IMR-90 (cell line): Measurements from ENCODE around the gene ZMIZ1. TPM values are rescaled to one million over a fixed set of nuclear protein-coding genes. Genes with fewer than 3 reads are reported as not detected.
A peak's percentile ranks its signal among the peaks of the same experiment; 100 is the strongest.

Experiments used
- ATAC-seq: fragments of 200-7000 bp; cut with Tn5 transposase; 2 replicates; pipeline ENCODE4 v1.9.1; 2020; ENCODE audit warnings: low read depth, mild to moderate bottlenecking, moderate library complexity
- BruUV-seq: library from RNA; stranded (reverse); fragments of 400-500 nt; replicated peaks from 2 replicates; lab custom pipeline; 2021; lab: Mats Ljungman, UMichigan
- CTCF ChIA-PET: fragments of 300-600 bp; formaldehyde crosslinking; extraction: SDS; loops from one replicate; lab custom pipeline; 2021; ENCODE audit warnings: antibody characterized with exemption; lab: Yijun Ruan, JAX
- POLR2A ChIA-PET: fragments of 300-600 bp; sonication (Branson Sonifier 250); formaldehyde crosslinking; loops from one replicate; lab custom pipeline; 2022; ENCODE audit warnings: antibody characterized with exemption; ENCODE audit not compliant: unreplicated experiment; lab: Charles Lee
- DNase-seq: peaks from one replicate; pipeline ENCODE4 v3.0.0; 2013
- H2AFZ ChIP-seq: replicated peaks from 2 replicates; pipeline ENCODE3; 2013; ENCODE audit warnings: low read length, mild to moderate bottlenecking; ENCODE audit not compliant: poor library complexity
- H2AK5ac ChIP-seq: 2 replicates; pipeline ENCODE4 v1.6.1; 2013; ENCODE audit warnings: low read depth, low read length, inconsistent platforms
- H2AK9ac ChIP-seq: replicated peaks from 2 replicates; pipeline ENCODE3; 2013; ENCODE audit warnings: mild to moderate bottlenecking, low read depth, low read length, moderate library complexity; ENCODE audit not compliant: poor library complexity
- H2BK120ac ChIP-seq: 2 replicates; pipeline ENCODE4 v1.6.1; 2013; ENCODE audit warnings: low read depth, low read length, inconsistent platforms
- H2BK15ac ChIP-seq: 3 replicates; pipeline ENCODE4 v1.6.1; 2013; ENCODE audit warnings: low read depth, low read length, inconsistent platforms
- H2BK20ac ChIP-seq: 2 replicates; pipeline ENCODE4 v1.6.1; 2013; ENCODE audit warnings: low read depth, mild to moderate bottlenecking, inconsistent platforms, low read length, moderate library complexity
- H2BK5ac ChIP-seq: 2 replicates; pipeline ENCODE4 v1.6.1; 2013; ENCODE audit warnings: mild to moderate bottlenecking, low read depth, low read length, inconsistent platforms; ENCODE audit not compliant: poor library complexity, severe bottlenecking
- H3K14ac ChIP-seq: replicated peaks from 2 replicates; pipeline ENCODE4 v1.6.1; 2013; ENCODE audit warnings: low read depth, low read length, inconsistent platforms
- H3K18ac ChIP-seq: 2 replicates; pipeline ENCODE4 v1.6.1; 2013; ENCODE audit warnings: low read depth, low read length, control low read depth
- H3K23ac ChIP-seq: 2 replicates; pipeline ENCODE4 v1.6.1; 2013; ENCODE audit warnings: low read depth, low read length, inconsistent platforms
- H3K27ac ChIP-seq: 2 replicates; pipeline ENCODE4 v1.5.1; 2013; ENCODE audit warnings: mild to moderate bottlenecking, control low read depth, low read length; ENCODE audit not compliant: insufficient read depth
- H3K27me3 ChIP-seq: 2 replicates; pipeline ENCODE4 v1.6.1; 2013; ENCODE audit warnings: low read length; ENCODE audit not compliant: control insufficient read depth, insufficient read depth
- H3K36me3 ChIP-seq: 2 replicates; pipeline ENCODE4 v1.6.1; 2013; ENCODE audit warnings: low read length, mixed read lengths; ENCODE audit not compliant: control insufficient read depth, insufficient read depth
- H3K4ac ChIP-seq: 2 replicates; pipeline ENCODE4 v1.6.1; 2013; ENCODE audit warnings: low read depth, low read length, inconsistent platforms
- H3K4me1 ChIP-seq: 2 replicates; pipeline ENCODE4 v1.6.1; 2013; ENCODE audit warnings: low read length, mixed read lengths; ENCODE audit not compliant: control insufficient read depth, insufficient read depth
- H3K4me2 ChIP-seq: 2 replicates; pipeline ENCODE4 v1.6.1; 2013; ENCODE audit warnings: low read depth, mild to moderate bottlenecking, control low read depth, low read length, moderate library complexity
- H3K4me3 ChIP-seq: 2 replicates; pipeline ENCODE4 v1.5.1; 2013; ENCODE audit warnings: low read depth, mild to moderate bottlenecking, control low read depth, low read length, moderate library complexity; ENCODE audit not compliant: insufficient read depth
- H3K56ac ChIP-seq: 2 replicates; pipeline ENCODE4 v1.6.1; 2013; ENCODE audit warnings: low read length, inconsistent platforms; ENCODE audit not compliant: insufficient read depth; ENCODE audit errors: extremely low read depth
- H3K79me1 ChIP-seq, 2 experiments: 2 replicates each; pipeline ENCODE4 v1.6.1; 2013; ENCODE audit warnings: low read length in 2 of 2, inconsistent platforms in 1 of 2, low read depth in 1 of 2
- H3K9ac ChIP-seq: 2 replicates; pipeline ENCODE4 v1.6.1; 2013; ENCODE audit warnings: low read depth, low read length, control low read depth
- H3K9me1 ChIP-seq: 2 replicates; pipeline ENCODE4 v1.6.1; 2013; ENCODE audit warnings: low read length, inconsistent platforms; ENCODE audit not compliant: insufficient read depth
- H3K9me3 ChIP-seq: 2 replicates; pipeline ENCODE4 v1.6.1; 2013; ENCODE audit warnings: low read length; ENCODE audit not compliant: control insufficient read depth, insufficient read depth
- H4K20me1 ChIP-seq: 2 replicates; pipeline ENCODE4 v1.6.1; 2013; ENCODE audit warnings: low read length, inconsistent platforms; ENCODE audit not compliant: insufficient read depth
- H4K5ac ChIP-seq: 2 replicates; pipeline ENCODE4 v1.6.1; 2013; ENCODE audit warnings: mild to moderate bottlenecking, low read depth, low read length, control low read depth
- H4K8ac ChIP-seq, 2 experiments: 2 replicates each; pipeline ENCODE4 v1.6.1; 2013; ENCODE audit warnings: low read depth in 2 of 2, low read length in 2 of 2, control low read depth in 1 of 2, inconsistent platforms in 1 of 2
- H4K91ac ChIP-seq: 2 replicates; pipeline ENCODE4 v1.6.1; 2013; ENCODE audit warnings: low read depth, low read length, inconsistent platforms; ENCODE audit not compliant: insufficient read depth
- BHLHE40 ChIP-seq: fragments of 150-350 bp; IDR thresholded peaks from 2 replicates; pipeline ENCODE4 v1.6.1; 2016; ENCODE audit warnings: mild to moderate bottlenecking, low read depth, low read length
- CEBPB ChIP-seq: IDR thresholded peaks from 2 replicates; pipeline ENCODE4 v1.6.1; 2012; ENCODE audit warnings: low read depth, low read length, improper control_type of control experiment
- CHD1 ChIP-seq: IDR thresholded peaks from 2 replicates; pipeline ENCODE4 v1.6.1; 2012; ENCODE audit warnings: low read depth, low read length, improper control_type of control experiment
- FOS ChIP-seq: fragments of 150-350 bp; IDR thresholded peaks from 2 replicates; pipeline ENCODE4 v1.6.1; 2016; ENCODE audit warnings: low read depth, low read length
- MAFK ChIP-seq: IDR thresholded peaks from 2 replicates; pipeline ENCODE4 v1.6.1; 2012; ENCODE audit warnings: low read depth, low read length, improper control_type of control experiment
- MAZ ChIP-seq: IDR thresholded peaks from 2 replicates; pipeline ENCODE4 v1.6.1; 2012; ENCODE audit warnings: low read depth, mild to moderate bottlenecking, low read length, improper control_type of control experiment, moderate library complexity, borderline replicate concordance
- MXI1 ChIP-seq: IDR thresholded peaks from 2 replicates; pipeline ENCODE4 v1.6.1; 2012; ENCODE audit warnings: low read depth, mild to moderate bottlenecking, low read length, moderate library complexity, borderline replicate concordance
- POLR2A ChIP-seq: IDR thresholded peaks from 2 replicates; pipeline ENCODE4 v1.6.1; 2012; ENCODE audit warnings: mild to moderate bottlenecking, low read depth, low read length
- RAD21 ChIP-seq: IDR thresholded peaks from 2 replicates; pipeline ENCODE4 v1.6.1; 2012; ENCODE audit warnings: low read length, improper control_type of control experiment
- RCOR1 ChIP-seq: IDR thresholded peaks from 2 replicates; pipeline ENCODE4 v1.6.1; 2012; ENCODE audit warnings: mild to moderate bottlenecking, low read length, improper control_type of control experiment; ENCODE audit not compliant: insufficient replicate concordance
- RFX5 ChIP-seq: IDR thresholded peaks from 2 replicates; pipeline ENCODE4 v1.8.0; 2012; ENCODE audit warnings: low read depth, mild to moderate bottlenecking, low read length, moderate library complexity
- SMC3 ChIP-seq: fragments of 150-350 bp; IDR thresholded peaks from 2 replicates; pipeline ENCODE4 v1.6.1; 2016; ENCODE audit warnings: low read depth, mild to moderate bottlenecking, antibody characterized with exemption, low read length, moderate library complexity
- WGBS, 2 experiments: methylation state at CpG; one replicate each; pipeline versions ENCODE4 v1.1.5 to v1.1.7; 2013; ENCODE audit warnings: missing lambda C conversion rate in 2 of 2; ENCODE audit not compliant: insufficient read length in 1 of 2; ENCODE audit errors: extremely low coverage in 2 of 2; 5-methylcytosine and 5-hydroxymethylcytosine counted together
- dilution Hi-C: fragments of 300-500 bp; cut with HindIII; formaldehyde crosslinking; loops from one replicate; pipeline ENCODE4 v1.14.3; 2018; ENCODE audit warnings: low sequenced_read_pairs; ENCODE audit not compliant: unreplicated experiment
- in situ Hi-C: fragments of 300-500 bp; cut with MboI; formaldehyde crosslinking; loops from 3 replicates; pipeline ENCODE4 v1.14.3; 2019; ENCODE audit warnings: low sequenced_read_pairs, inconsistent platforms, mixed read lengths
- intact Hi-C: fragments of 100-400 bp; cut with micrococcal nuclease; formaldehyde crosslinking; loops from 2 replicates; pipeline ENCODE4 v1.10.0; 2022
- polyA plus RNA-seq, 3 experiments: library from polyadenylated mRNA; depleted of rRNA; stranded (reverse); fragments of >200 nt; gene quantifications; 2 replicates each; pipeline ENCODE4 v1.2.3, GENCODE V29; 2012; ENCODE audit warnings: low replicate concordance in 1 of 3
- total RNA-seq: library from RNA; depleted of rRNA; stranded (reverse); fragments of >200 nt; gene quantifications from 2 replicates; pipeline ENCODE4 v1.2.3, GENCODE V29; 2012
- TF ChIP-seq, protein P1 (sequence below): fragments of 150-350 bp; IDR thresholded peaks from 2 replicates; pipeline ENCODE4 v1.6.1; 2017; ENCODE audit warnings: mild to moderate bottlenecking, antibody characterized with exemption, low read length, low read depth
- TF ChIP-seq, protein P2 (sequence below): fragments of 150-350 bp; IDR thresholded peaks from 2 replicates; pipeline ENCODE4 v1.6.1; 2016; ENCODE audit warnings: low read depth, mild to moderate bottlenecking, low read length, moderate library complexity, borderline replicate concordance

Gene ZMIZ1
- total and polyA plus RNA-seq, 2 of the 4 experiments (the other 2 are of a cell fraction): 6.6 to 48.7 TPM

DNA sequence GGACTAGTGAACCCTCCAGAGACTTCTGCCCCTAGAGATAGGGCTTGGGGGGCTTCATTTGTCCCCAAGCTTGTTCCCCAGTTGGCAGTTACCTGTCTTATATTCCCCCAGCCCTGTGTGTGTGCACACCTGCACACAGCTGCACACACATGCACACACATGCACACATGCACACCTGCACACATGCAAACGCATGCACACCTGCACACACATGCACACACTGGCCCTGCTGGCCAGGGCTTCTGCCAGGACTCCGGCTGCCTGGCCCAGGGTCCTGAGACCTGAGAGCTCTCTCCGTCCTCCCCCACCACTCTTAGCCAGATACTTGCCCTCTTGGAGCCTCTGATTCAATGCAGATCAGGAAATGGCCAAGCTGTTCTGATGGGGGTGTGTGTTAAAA, 6.7 kb downstream of the ZMIZ1 start:
- no peak overlapping the region for H3K4ac ChIP-seq
- peaks cover 4 to 85% of the 10 kb centered on the region in 2 experiments; a peak in 2 of 4 replicates for H3K79me1 ChIP-seq
- peak overlapping the region; percentile 36; the same call in 1 of the 2 replicates for H3K14ac ChIP-seq
- TF ChIP-seq CEBPB (no peak), RAD21 (no peak), CHD1 (no peak), MAZ (no peak), SMC3 (no peak), FOS (no peak), MAFK (no peak), MXI1 (no peak), RFX5 (no peak), BHLHE40 (no peak), RCOR1 (no peak), POLR2A (no peak)
- TF ChIP-seq, protein P1, sequence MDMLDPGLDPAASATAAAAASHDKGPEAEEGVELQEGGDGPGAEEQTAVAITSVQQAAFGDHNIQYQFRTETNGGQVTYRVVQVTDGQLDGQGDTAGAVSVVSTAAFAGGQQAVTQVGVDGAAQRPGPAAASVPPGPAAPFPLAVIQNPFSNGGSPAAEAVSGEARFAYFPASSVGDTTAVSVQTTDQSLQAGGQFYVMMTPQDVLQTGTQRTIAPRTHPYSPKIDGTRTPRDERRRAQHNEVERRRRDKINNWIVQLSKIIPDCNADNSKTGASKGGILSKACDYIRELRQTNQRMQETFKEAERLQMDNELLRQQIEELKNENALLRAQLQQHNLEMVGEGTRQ: no peak
- TF ChIP-seq, protein P2, sequence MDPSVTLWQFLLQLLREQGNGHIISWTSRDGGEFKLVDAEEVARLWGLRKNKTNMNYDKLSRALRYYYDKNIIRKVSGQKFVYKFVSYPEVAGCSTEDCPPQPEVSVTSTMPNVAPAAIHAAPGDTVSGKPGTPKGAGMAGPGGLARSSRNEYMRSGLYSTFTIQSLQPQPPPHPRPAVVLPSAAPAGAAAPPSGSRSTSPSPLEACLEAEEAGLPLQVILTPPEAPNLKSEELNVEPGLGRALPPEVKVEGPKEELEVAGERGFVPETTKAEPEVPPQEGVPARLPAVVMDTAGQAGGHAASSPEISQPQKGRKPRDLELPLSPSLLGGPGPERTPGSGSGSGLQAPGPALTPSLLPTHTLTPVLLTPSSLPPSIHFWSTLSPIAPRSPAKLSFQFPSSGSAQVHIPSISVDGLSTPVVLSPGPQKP: no peak
- H4K91ac ChIP-seq: no peak overlapping the region
- H3K9me3 ChIP-seq: no peaks in the 10 kb centered on the region
- dilution Hi-C loops: no loop called here
- no peak overlapping the region for H3K9ac ChIP-seq
- peak overlapping the region; percentile 31; the same call in 1 of the 2 replicates for H2AK5ac ChIP-seq
- no peak overlapping the region for H2AFZ ChIP-seq
- CTCF ChIA-PET: interaction anchor here (1.4 kb wide), 2 partner anchors 38 to 120 kb away, joined by 3 to 4 read pairs; no protein-coding TSS in a partner anchor
- H3K4me1 ChIP-seq: peaks cover 71% of the 10 kb centered on the region
- no peak overlapping the region for H3K4me2 ChIP-seq
- intact Hi-C loops: no loop called here
- peaks cover 61% of the 10 kb centered on the region for H3K9me1 ChIP-seq
- no peak overlapping the region for H2BK5ac ChIP-seq
- no peak overlapping the region for H2AK9ac ChIP-seq
- ATAC-seq: no peak
- H3K18ac ChIP-seq: no peak overlapping the region
- H3K56ac ChIP-seq: no peak overlapping the region
- H2BK15ac ChIP-seq: no peak overlapping the region
- H3K27ac ChIP-seq: no peak overlapping the region
- POLR2A ChIA-PET: no interaction called here
- no peaks in the 10 kb centered on the region for H3K27me3 ChIP-seq
- peaks cover 100% of the 10 kb centered on the region for H4K20me1 ChIP-seq
- H4K8ac ChIP-seq: no peak overlapping the region
- no peak overlapping the region for H2BK120ac ChIP-seq
- H3K23ac ChIP-seq: no peak overlapping the region
- 83% methylated on average over 1 of the region's 3 CpGs; no CpG with 5 or more reads in 1 of the 2 experiments for WGBS, 2 experiments
- H3K36me3 ChIP-seq: no peaks in the 10 kb centered on the region; the same call in 1 of the 2 replicates
- no peak for DNase-seq
- H3K4me3 ChIP-seq: no peak overlapping the region
- H4K5ac ChIP-seq: no peak overlapping the region
- no TSS peak for BruUV-seq
- in situ Hi-C loops: loop anchor here (10.0 kb wide), 1 partner anchor 1031 kb away; no protein-coding TSS in a partner anchor
- H2BK20ac ChIP-seq: no peak overlapping the region
